HG03039 (cell line): Measurements from ENCODE around the gene CENPN.

Source experiments
- ATAC-seq: cut with Tn5 transposase; IDR thresholded peaks from one replicate; pipeline ENCODE4 v1.9.1; 2021; ENCODE audit warnings: mild to moderate bottlenecking, moderate library complexity; ENCODE audit not compliant: unreplicated experiment

CENPN gene

GRCh38 chr16:81026429-81026828, 19.4 kb downstream of the CENPN start:
- no peak for ATAC-seq

GRCh38 chr16:81029930-81030604, 23.1 kb downstream of the CENPN start:
- ATAC-seq = no peak

GRCh38 chr16:81035398-81035974, 28.5 kb downstream of the CENPN start, which contains the start of gene ATMIN:
Gene ATMIN, plus strand, starts transcription at chr16:81035842. Its CDS starts 29 bp downstream, at chr16:81035871.
- peak; percentile 83 for ATAC-seq

- peak; percentile 54 for ATAC-seq
Measured at GRCh38 chr16:81035975-81036750, 29.1 kb downstream of the CENPN start.

- no peak for ATAC-seq
Measured at GRCh38 chr16:81036751-81037350, 29.8 kb downstream of the CENPN start.

- no peak for ATAC-seq
Measured at GRCh38 chr16:81040131-81040530, 33.1 kb downstream of the CENPN start.

GRCh38 chr16:81040842-81041241, 33.8 kb downstream of the CENPN start:
- no peak for ATAC-seq

- no peak for ATAC-seq
Measured at GRCh38 chr16:81041696-81042095, 34.7 kb downstream of the CENPN start.

GRCh38 chr16:81042821-81043220, 35.8 kb downstream of the CENPN start:
- ATAC-seq = no peak

- ATAC-seq = no peak
Measured at GRCh38 chr16:81053761-81054160, 46.7 kb downstream of the CENPN start.

- ATAC-seq = no peak
Measured at GRCh38 chr16:81060576-81061306, 53.7 kb downstream of the CENPN start.

- no peak for ATAC-seq
Measured at GRCh38 chr16:81061307-81061640, 54.3 kb downstream of the CENPN start.

- ATAC-seq = no peak
Measured at GRCh38 chr16:81061871-81062608, 55.0 kb downstream of the CENPN start.

GRCh38 chr16:81066681-81067080, 59.7 kb downstream of the CENPN start:
- ATAC-seq = no peak

- no peak for ATAC-seq
Measured at GRCh38 chr16:81067166-81067565, 60.2 kb downstream of the CENPN start.

- no peak for ATAC-seq
Measured at GRCh38 chr16:81069063-81069462, 62.0 kb downstream of the CENPN start.

- ATAC-seq = no peak
Measured at GRCh38 chr16:81070979-81071378, 64.0 kb downstream of the CENPN start.

- ATAC-seq = no peak
Measured at GRCh38 chr16:81071805-81072204, 64.8 kb downstream of the CENPN start.

GRCh38 chr16:81073560-81074330, 66.7 kb downstream of the CENPN start:
- ATAC-seq = no peak
